SK-N-SH (cell line): ENCODE measurements around the gene MT1H. TPM values are rescaled to one million over a fixed set of nuclear protein-coding genes. Genes with fewer than 3 reads are reported as not detected.

Source experiments
- CTCF ChIA-PET: fragments of 300-600, 350-600 bp; formaldehyde crosslinking; extraction: SDS; loops from one replicate; lab custom pipeline; 2021; lab: Yijun Ruan, JAX
- POLR2A ChIA-PET: fragments of 350-600 bp; sonication (Branson Sonifier 250); formaldehyde crosslinking; extraction: SDS; loops from one replicate; lab custom pipeline; 2020; ENCODE audit warnings: antibody characterized with exemption, inconsistent platforms; lab: Yijun Ruan, JAX
- DNase-seq: peaks from one replicate; pipeline ENCODE4 v3.0.0; 2012
- H2AFZ ChIP-seq: fragments of 200-600 bp; sonication (generic); 2 replicates; pipeline ENCODE4 v1.8.1; 2016; ENCODE audit warnings: antibody characterized with exemption, mild to moderate bottlenecking, low read depth
- H3F3A ChIP-seq: fragments of 200-600 bp; sonication (generic); replicated peaks from 2 replicates; pipeline ENCODE3; 2016; ENCODE audit warnings: antibody characterized with exemption, mild to moderate bottlenecking; ENCODE audit not compliant: insufficient read depth
- H3K27ac ChIP-seq, 2 experiments: fragments of 200-500 bp in 1 of 2; fragments of 200-600 bp in 1 of 2; sonication (Bioruptor generic) in 1 of 2; sonication (generic), shearing (Covaris generic) in 1 of 2; 2 replicates each; pipeline versions ENCODE4 v1.5.1 to v1.6.1; 2014 to 2016; ENCODE audit warnings: low read depth in 2 of 2, inconsistent platforms in 1 of 2, low read length in 1 of 2, mild to moderate bottlenecking in 1 of 2, mixed read lengths in 1 of 2
- H3K27me3 ChIP-seq: fragments of 200-600 bp; sonication (generic), shearing (Covaris generic); 2 replicates; pipeline ENCODE4 v1.6.1; 2016; ENCODE audit warnings: mixed run types; ENCODE audit not compliant: insufficient read depth
- H3K36me3 ChIP-seq, 2 experiments: fragments of 200-500 bp in 1 of 2; fragments of 200-600 bp in 1 of 2; sonication (Bioruptor generic) in 1 of 2; sonication (generic) in 1 of 2; replicated peaks in 1 of 2; 2 replicates each; pipeline versions ENCODE3 to v1.5.1; 2014 to 2016; ENCODE audit warnings: low read length in 1 of 2, mild to moderate bottlenecking in 1 of 2; ENCODE audit not compliant: insufficient read depth in 2 of 2, control insufficient read depth in 1 of 2
- H3K4me1 ChIP-seq, 2 experiments: fragments of 200-500 bp in 1 of 2; fragments of 200-600 bp in 1 of 2; sonication (Bioruptor generic) in 1 of 2; sonication (generic), shearing (Covaris generic) in 1 of 2; 2 replicates each; pipeline versions ENCODE4 v1.5.1 to v1.6.1; 2014 to 2016; ENCODE audit warnings: low read depth in 1 of 2, low read length in 1 of 2, mixed run types in 1 of 2; ENCODE audit not compliant: insufficient read depth in 2 of 2, control insufficient read depth in 1 of 2
- H3K4me2 ChIP-seq: fragments of 200-600 bp; sonication (generic), shearing (Covaris generic); 2 replicates; pipeline ENCODE4 v1.6.1; 2017; ENCODE audit warnings: mixed run types
- H3K4me3 ChIP-seq, 2 experiments: fragments of 200-500 bp in 1 of 2; fragments of 200-600 bp in 1 of 2; sonication (Bioruptor generic) in 1 of 2; sonication (generic), shearing (Covaris generic) in 1 of 2; 2 replicates each; pipeline versions ENCODE4 v1.5.1 to v1.8.1; 2014 to 2016; ENCODE audit warnings: low read depth in 2 of 2, inconsistent platforms in 1 of 2, low read length in 1 of 2, mild to moderate bottlenecking in 1 of 2, mixed read lengths in 1 of 2, moderate library complexity in 1 of 2
- H3K79me2 ChIP-seq: fragments of 200-600 bp; sonication (generic); 2 replicates; pipeline ENCODE4 v1.8.1; 2017; ENCODE audit warnings: mild to moderate bottlenecking; ENCODE audit not compliant: insufficient read depth
- H3K9ac ChIP-seq: fragments of 200-600 bp; sonication (generic); 2 replicates; pipeline ENCODE4 v1.6.1; 2017; ENCODE audit warnings: mixed run types
- H3K9me2 ChIP-seq: fragments of 200-600 bp; sonication (generic); 2 replicates; pipeline ENCODE4 v1.6.1; 2017; ENCODE audit warnings: mixed run types
- H3K9me3 ChIP-seq: fragments of 200-600 bp; sonication (generic); 2 replicates; pipeline ENCODE4 v1.6.1; 2017; ENCODE audit warnings: mixed run types, mild to moderate bottlenecking, moderate library complexity
- H4K20me1 ChIP-seq: fragments of 200-600 bp; sonication (generic); 2 replicates; pipeline ENCODE4 v1.6.1; 2017; ENCODE audit warnings: mild to moderate bottlenecking, mixed run types; ENCODE audit not compliant: insufficient read depth
- ELF1 ChIP-seq: IDR thresholded peaks from 2 replicates; pipeline ENCODE4 v1.4.0; 2012
- EZH2phosphoT487 ChIP-seq: fragments of 200-600 bp; sonication (generic); IDR thresholded peaks from 2 replicates; pipeline ENCODE4 v1.6.1; 2017; ENCODE audit warnings: low read depth, mixed run types, mild to moderate bottlenecking, antibody characterized with exemption, moderate library complexity, borderline replicate concordance
- FOSL2 ChIP-seq: IDR thresholded peaks from 2 replicates; pipeline ENCODE4 v1.4.0; 2012; ENCODE audit warnings: low read depth, mild to moderate bottlenecking, moderate library complexity, borderline replicate concordance
- GABPA ChIP-seq: IDR thresholded peaks from 2 replicates; pipeline ENCODE4 v1.4.0; 2012; ENCODE audit warnings: low read depth, mild to moderate bottlenecking
- GATA2 ChIP-seq: sonication (generic); formaldehyde crosslinking; IDR thresholded peaks from 2 replicates; pipeline ENCODE4 v1.5.0; 2020; ENCODE audit warnings: mild to moderate bottlenecking, missing genetic modification reagents
- JUND ChIP-seq: IDR thresholded peaks from 2 replicates; pipeline ENCODE4 v1.4.0; 2012
- MEF2A ChIP-seq: IDR thresholded peaks from 2 replicates; pipeline ENCODE4 v1.4.0; 2012; ENCODE audit warnings: low read depth, borderline replicate concordance
- MXI1 ChIP-seq: IDR thresholded peaks from 2 replicates; pipeline ENCODE4 v1.6.1; 2012; ENCODE audit warnings: mild to moderate bottlenecking, low read depth, low read length, improper control_type of control experiment
- RCOR1 ChIP-seq: fragments of 150-350 bp; IDR thresholded peaks from 2 replicates; pipeline ENCODE4 v1.6.1; 2017; ENCODE audit warnings: antibody characterized with exemption, low read length
- RFX5 ChIP-seq: IDR thresholded peaks from 2 replicates; pipeline ENCODE4 v1.6.1; 2012; ENCODE audit warnings: mild to moderate bottlenecking, improper control_type of control experiment, low read length
- RXRA ChIP-seq: IDR thresholded peaks from 2 replicates; pipeline ENCODE4 v1.4.0; 2012; ENCODE audit warnings: low read depth, mild to moderate bottlenecking, borderline replicate concordance
- SIN3A ChIP-seq: IDR thresholded peaks from 2 replicates; pipeline ENCODE4 v1.6.1; 2012; ENCODE audit warnings: low read depth, mild to moderate bottlenecking, low read length, moderate library complexity, borderline replicate concordance
- SMC3 ChIP-seq: IDR thresholded peaks from 2 replicates; pipeline ENCODE4 v1.6.1; 2012; ENCODE audit warnings: low read depth, low read length, improper control_type of control experiment
- TCF12 ChIP-seq: IDR thresholded peaks from 2 replicates; pipeline ENCODE4 v1.4.0; 2012
- YY1 ChIP-seq: IDR thresholded peaks from 2 replicates; pipeline ENCODE4 v1.4.0; 2012; ENCODE audit warnings: low read depth, mild to moderate bottlenecking
- WGBS: methylation state at CpG from one replicate; pipeline ENCODE4 v1.1.6; 2017; ENCODE audit warnings: low lambda C conversion rate; 5-methylcytosine and 5-hydroxymethylcytosine counted together
- polyA plus RNA-seq, 3 experiments: library from polyadenylated mRNA; depleted of rRNA; stranded (reverse); fragments of >200 nt; gene quantifications; 2 replicates each; pipeline ENCODE4 v1.2.3, GENCODE V29; 2012
- TF ChIP-seq, protein P1 (sequence below): IDR thresholded peaks from 2 replicates; pipeline ENCODE4 v1.4.0; 2012; ENCODE audit warnings: low read depth, borderline replicate concordance
- TF ChIP-seq, protein P2 (sequence below): IDR thresholded peaks from 2 replicates; pipeline ENCODE4 v1.4.0; 2012; ENCODE audit warnings: low read depth
- TF ChIP-seq, protein P3 (sequence below): IDR thresholded peaks from 2 replicates; pipeline ENCODE4 v1.6.1; 2012; ENCODE audit warnings: mild to moderate bottlenecking, low read depth, low read length, moderate library complexity
- TF ChIP-seq, protein P4 (sequence below): fragments of 150-350 bp; IDR thresholded peaks from 2 replicates; pipeline ENCODE4 v1.6.1; 2017; ENCODE audit warnings: antibody characterized with exemption, low read length, low read depth, borderline replicate concordance
- TF ChIP-seq, protein P5 (sequence below): IDR thresholded peaks from 2 replicates; pipeline ENCODE4 v1.4.0; 2012; ENCODE audit warnings: low read depth, borderline replicate concordance

Gene MT1H
- polyA plus RNA-seq, 1 of the 3 experiments (the other 2 are of a cell fraction): not detected

DNA sequence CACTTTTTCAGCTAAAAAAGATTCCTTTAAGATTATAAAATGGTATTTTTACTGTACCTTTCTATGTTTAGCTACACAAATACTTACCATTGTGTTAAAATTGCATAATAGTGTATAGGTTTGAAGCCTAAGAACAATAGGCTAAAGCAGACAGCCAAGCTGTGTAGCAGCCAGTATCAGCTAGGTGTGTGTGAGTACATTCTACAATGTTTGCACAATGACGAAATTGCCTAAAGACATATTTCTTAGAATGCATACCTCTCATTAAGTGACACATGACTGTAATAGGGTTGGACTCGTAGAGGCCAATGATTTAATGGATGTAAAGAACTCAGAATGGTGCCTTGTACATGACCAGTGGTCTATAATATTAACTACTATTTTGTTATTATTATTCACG is 19.8 kb upstream of the MT1H start:
- TF ChIP-seq RCOR1: no peak
- no peak for TF ChIP-seq RXRA
- TF ChIP-seq, protein P1, sequence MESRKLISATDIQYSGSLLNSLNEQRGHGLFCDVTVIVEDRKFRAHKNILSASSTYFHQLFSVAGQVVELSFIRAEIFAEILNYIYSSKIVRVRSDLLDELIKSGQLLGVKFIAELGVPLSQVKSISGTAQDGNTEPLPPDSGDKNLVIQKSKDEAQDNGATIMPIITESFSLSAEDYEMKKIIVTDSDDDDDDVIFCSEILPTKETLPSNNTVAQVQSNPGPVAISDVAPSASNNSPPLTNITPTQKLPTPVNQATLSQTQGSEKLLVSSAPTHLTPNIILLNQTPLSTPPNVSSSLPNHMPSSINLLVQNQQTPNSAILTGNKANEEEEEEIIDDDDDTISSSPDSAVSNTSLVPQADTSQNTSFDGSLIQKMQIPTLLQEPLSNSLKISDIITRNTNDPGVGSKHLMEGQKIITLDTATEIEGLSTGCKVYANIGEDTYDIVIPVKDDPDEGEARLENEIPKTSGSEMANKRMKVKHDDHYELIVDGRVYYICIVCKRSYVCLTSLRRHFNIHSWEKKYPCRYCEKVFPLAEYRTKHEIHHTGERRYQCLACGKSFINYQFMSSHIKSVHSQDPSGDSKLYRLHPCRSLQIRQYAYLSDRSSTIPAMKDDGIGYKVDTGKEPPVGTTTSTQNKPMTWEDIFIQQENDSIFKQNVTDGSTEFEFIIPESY: no peak
- no peak for TF ChIP-seq TCF12
- TF ChIP-seq, protein P2, sequence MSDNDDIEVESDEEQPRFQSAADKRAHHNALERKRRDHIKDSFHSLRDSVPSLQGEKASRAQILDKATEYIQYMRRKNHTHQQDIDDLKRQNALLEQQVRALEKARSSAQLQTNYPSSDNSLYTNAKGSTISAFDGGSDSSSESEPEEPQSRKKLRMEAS: no peak
- TF ChIP-seq FOSL2: no peak
- no peak for TF ChIP-seq ELF1
- no peak for TF ChIP-seq MXI1
- TF ChIP-seq, protein P3, sequence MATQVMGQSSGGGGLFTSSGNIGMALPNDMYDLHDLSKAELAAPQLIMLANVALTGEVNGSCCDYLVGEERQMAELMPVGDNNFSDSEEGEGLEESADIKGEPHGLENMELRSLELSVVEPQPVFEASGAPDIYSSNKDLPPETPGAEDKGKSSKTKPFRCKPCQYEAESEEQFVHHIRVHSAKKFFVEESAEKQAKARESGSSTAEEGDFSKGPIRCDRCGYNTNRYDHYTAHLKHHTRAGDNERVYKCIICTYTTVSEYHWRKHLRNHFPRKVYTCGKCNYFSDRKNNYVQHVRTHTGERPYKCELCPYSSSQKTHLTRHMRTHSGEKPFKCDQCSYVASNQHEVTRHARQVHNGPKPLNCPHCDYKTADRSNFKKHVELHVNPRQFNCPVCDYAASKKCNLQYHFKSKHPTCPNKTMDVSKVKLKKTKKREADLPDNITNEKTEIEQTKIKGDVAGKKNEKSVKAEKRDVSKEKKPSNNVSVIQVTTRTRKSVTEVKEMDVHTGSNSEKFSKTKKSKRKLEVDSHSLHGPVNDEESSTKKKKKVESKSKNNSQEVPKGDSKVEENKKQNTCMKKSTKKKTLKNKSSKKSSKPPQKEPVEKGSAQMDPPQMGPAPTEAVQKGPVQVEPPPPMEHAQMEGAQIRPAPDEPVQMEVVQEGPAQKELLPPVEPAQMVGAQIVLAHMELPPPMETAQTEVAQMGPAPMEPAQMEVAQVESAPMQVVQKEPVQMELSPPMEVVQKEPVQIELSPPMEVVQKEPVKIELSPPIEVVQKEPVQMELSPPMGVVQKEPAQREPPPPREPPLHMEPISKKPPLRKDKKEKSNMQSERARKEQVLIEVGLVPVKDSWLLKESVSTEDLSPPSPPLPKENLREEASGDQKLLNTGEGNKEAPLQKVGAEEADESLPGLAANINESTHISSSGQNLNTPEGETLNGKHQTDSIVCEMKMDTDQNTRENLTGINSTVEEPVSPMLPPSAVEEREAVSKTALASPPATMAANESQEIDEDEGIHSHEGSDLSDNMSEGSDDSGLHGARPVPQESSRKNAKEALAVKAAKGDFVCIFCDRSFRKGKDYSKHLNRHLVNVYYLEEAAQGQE: no peak
- TF ChIP-seq MEF2A: no peak
- no peak for TF ChIP-seq RFX5
- TF ChIP-seq YY1: no peak
- TF ChIP-seq EZH2phosphoT487: no peak
- Histone ChIP-seq H3K79me2 (no peaks in the 10 kb centered on the region), H2AFZ (no peak overlapping the region), H3K9me2 (no peaks in the 10 kb centered on the region), H3K9ac (no peak overlapping the region), H3K4me3 (no peak overlapping the region), H3F3A (no peaks in the 10 kb centered on the region), H3K36me3 (no peaks in the 10 kb centered on the region), H3K4me2 (no peak overlapping the region), H3K27me3 (0 out of 2 replicates have a peak, but pooled peaks cover 15% of the 10 kb centered on the region), H4K20me1 (no peaks in the 10 kb centered on the region), H3K9me3 (no peaks in the 10 kb centered on the region), H3K27ac (no peak overlapping the region), H3K4me1 (peaks cover 0 to 7% of the 10 kb centered on the region in 2 experiments; a peak in 2 of 4 replicates)
- ChIA-PET CTCF (interaction anchor here (1.9 kb wide), 1 partner anchor 49 kb away, joined by 5 read pairs; no protein-coding TSS in a partner anchor), POLR2A (no interaction called here)
- WGBS: 50% methylated on average over 3 of the region's 3 CpGs
- no peak for DNase-seq

DNA sequence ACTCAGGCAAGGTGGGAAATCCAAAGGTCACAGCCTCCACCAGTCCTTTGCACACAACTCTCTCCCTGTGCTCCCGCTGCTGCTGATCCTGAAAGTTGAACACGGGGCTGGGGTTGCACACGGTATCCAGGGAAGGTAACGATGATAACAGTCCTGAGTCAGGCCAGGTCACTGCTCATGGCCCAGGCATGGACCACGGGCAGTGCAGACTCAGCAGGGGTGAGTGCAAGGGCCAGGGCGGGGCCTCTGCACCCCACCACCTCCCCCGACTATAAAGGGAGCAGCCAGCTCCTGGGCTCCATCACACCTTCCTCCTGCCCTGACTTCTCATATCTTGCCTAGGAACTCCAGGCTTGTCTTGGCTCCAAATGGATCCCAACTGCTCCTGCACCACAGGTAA is 18.0 kb upstream of the MT1H start, which contains the start of gene MT1B:
TSS of gene MT1B (plus strand) at position 301 of the 400 bp plus-strand sequence. CDS start at position 369, 68 bp downstream.
- Histone ChIP-seq H3K4me1 (peaks cover 0 to 7% of the 10 kb centered on the region in 2 experiments; a peak in 2 of 4 replicates), H3K27ac (no peak within 1 kb of the TSS), H3K9me2 (no peaks in the 10 kb centered on the region), H3K4me2 (no peak within 1 kb of the TSS), H3K4me3 (no peak within 1 kb of the TSS), H4K20me1 (no peaks in the 10 kb centered on the region), H3K9ac (no peak within 1 kb of the TSS), H3K9me3 (no peaks in the 10 kb centered on the region), H3K27me3 (0 out of 2 replicates have a peak, but pooled peaks cover 7% of the 10 kb centered on the region), H2AFZ (no peak within 1 kb of the TSS), H3K79me2 (no peaks in the 10 kb centered on the region), H3F3A (no peaks in the 10 kb centered on the region), H3K36me3 (no peaks in the 10 kb centered on the region)
- CTCF ChIA-PET: interaction anchor here (1.1 to 1.4 kb wide), 2 partner anchors 12 to 172 kb away, joined by 3 to 4 read pairs; no protein-coding TSS in a partner anchor
- WGBS: no CpG with 5 or more reads among the region's 7 CpGs
- no peak for DNase-seq
- POLR2A ChIA-PET: no interaction called here
- TF ChIP-seq SIN3A (no peak), GABPA (no peak), GATA2 (CRISPR knock-in tag) (no peak), MEF2A (no peak), JUND (no peak), SMC3 (no peak), EZH2phosphoT487 (no peak)
- TF ChIP-seq, protein P4, sequence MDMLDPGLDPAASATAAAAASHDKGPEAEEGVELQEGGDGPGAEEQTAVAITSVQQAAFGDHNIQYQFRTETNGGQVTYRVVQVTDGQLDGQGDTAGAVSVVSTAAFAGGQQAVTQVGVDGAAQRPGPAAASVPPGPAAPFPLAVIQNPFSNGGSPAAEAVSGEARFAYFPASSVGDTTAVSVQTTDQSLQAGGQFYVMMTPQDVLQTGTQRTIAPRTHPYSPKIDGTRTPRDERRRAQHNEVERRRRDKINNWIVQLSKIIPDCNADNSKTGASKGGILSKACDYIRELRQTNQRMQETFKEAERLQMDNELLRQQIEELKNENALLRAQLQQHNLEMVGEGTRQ: no peak
- TF ChIP-seq, protein P1: no peak
- TF ChIP-seq, protein P5, sequence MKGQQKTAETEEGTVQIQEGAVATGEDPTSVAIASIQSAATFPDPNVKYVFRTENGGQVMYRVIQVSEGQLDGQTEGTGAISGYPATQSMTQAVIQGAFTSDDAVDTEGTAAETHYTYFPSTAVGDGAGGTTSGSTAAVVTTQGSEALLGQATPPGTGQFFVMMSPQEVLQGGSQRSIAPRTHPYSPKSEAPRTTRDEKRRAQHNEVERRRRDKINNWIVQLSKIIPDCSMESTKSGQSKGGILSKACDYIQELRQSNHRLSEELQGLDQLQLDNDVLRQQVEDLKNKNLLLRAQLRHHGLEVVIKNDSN: no peak
